HCEC 1CT (cell line): Measurements from ENCODE around the gene ADAT1.
"Not testable (repeated sequence)": the region's sequence is repeated elsewhere in the genome, so short reads cannot be mapped to it uniquely, and the experiment has no call there.

Experiments used
- DNase-seq: peaks from one replicate; pipeline ENCODE4 v3.0.0-alpha.2; 2017

The ADAT1 gene

GRCh38 chr16:75618780-75619179, 4.3 kb downstream of the ADAT1 start:
- no peak for DNase-seq

DNA sequence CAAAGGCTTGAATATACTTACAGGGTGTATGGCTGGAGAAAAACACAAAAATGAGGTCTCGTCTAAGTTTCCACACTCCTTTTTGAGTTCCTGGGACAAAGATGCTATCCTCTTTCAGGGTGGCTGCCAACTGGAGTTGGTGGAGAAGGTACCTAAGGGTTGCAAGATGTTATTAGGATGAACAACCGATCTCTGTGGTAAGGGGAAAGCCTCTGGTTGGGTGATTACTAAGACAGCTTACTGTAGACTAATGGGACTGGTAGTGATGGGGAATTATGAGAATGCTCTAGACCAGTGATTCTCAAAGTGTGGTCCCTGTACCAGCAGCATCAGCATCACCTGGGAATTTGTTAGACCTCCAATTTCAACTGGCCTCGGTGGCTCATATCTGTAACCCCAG, 6.0 kb downstream of the ADAT1 start:
- DNase-seq: no peak

- DNase-seq: no peak
Measured at GRCh38 chr16:75616521-75617010, 6.5 kb downstream of the ADAT1 start.

- DNase-seq: no peak
Measured at GRCh38 chr16:75615619-75616018, 7.5 kb downstream of the ADAT1 start.

DNA sequence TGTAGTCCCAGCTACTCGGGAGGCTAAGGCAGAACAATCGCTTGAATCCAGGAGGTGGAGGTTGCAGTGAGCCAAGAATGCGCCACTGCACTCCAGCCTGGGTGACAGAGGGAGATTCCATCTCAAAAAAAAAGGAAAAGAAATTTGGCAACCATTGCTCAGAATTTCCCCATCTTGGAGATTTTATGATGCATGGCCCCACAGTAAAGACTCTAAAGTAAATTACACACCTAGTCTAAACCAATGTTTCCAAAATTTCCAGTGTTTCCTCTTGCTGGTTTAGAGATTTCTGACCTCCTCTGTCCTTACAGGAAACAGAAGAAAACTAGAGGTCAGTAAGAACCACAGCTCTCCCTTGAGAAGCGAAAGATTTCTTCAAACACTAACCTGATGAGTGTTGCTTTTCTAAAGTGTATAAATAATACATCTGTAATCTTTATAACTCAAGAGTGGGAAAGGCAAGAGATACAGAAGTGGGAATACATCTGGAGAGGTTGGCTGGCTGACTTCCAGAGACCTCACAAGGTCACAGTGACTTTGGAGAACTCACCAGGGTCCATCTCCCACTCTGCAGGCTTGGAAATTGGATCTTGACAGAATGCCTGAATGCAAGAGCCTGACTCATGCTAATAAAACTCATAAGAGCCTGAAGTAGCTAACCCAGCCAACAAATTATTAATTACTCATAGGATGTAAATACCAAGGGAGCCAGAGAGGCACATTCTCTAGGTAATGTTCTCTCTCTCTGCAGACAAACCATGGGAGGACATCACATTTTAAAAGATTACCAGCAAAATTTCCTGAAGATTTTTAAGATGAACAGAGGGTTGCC, 8.8 kb downstream of the ADAT1 start:
- DNase-seq: peak; percentile 61

DNA sequence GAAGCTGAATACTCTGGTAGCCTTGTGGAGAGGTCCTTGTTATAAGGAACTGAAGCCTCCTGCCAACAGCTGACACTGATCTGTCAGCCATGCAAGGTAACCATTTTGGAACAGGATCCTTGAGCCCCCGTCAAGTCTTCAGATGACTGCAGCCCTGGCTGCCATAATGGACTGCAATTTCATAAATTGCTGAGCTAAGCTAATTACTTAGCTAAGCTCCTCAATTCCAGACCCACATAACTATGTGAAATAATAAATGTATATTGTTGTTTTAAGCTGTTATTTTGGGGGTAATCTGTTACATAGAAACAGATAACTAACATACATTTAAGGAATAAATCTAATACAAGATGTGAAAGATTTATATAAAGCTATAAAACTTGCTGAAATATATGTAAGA, 16.6 kb downstream of the ADAT1 start:
- no peak for DNase-seq

- no peak for DNase-seq
Measured at GRCh38 chr16:75603241-75603640, 19.8 kb downstream of the ADAT1 start.

DNA sequence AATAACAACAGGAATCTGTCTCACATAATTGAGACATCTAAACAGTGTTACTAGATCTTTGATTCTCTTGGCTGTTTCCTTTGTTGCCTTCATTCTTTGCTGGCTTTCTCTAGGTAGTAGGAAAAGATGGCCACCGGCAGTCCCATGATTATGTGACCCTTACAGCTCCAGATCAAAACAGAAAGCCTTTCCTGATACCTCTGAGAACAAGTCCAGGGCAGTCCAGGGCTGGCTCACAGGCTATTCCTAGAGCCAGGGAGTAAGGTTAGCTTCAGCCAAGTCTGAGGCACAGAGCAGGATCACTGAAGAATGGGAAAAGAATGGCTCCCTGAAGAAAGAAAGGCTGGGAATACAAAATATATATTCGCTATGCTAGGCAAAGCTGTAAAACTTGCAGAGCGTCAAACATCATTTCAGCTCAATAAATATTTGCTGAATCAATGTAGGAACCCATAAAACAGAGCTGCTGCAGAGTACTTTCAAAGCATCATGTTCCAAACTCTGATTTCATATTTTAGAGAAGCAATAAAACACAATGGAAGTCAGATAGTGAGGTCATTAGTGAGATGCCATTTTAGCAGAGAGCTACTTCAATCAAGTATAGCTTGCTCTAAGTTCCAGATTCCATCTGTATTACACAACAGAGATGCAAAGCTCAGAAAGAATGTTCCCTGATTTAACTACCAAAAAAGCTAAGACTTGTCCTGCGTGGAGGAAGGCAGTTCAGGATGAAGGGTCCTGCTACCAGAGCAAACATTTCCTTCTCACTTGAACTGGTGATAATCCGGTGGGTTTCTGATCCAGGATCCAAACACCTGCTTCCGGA, 23.4 kb downstream of the ADAT1 start:
- no peak for DNase-seq

GRCh38 chr16:75593825-75594820, 29.0 kb downstream of the ADAT1 start:
- peak; percentile 51 for DNase-seq

GRCh38 chr16:75593308-75593707, 29.8 kb downstream of the ADAT1 start:
- no peak for DNase-seq

DNA sequence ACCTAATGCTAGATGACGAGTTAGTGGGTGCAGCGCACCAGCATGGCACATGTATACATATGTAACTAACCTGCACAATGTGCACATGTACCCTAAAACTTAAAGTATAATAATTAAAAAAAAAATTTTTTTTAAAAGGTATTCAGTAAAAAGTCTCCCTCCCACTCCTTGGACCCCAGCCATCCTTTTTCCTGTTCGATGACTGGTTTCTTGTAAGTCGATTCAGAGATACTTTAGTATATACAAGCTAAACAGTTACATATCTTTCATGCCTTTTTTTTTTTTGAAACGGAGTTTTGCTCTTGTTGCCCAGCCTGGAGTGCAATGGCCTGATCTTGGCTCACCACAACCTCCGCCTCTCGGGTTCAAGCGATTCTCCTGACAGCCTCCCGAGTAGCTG, 31.2 kb downstream of the ADAT1 start:
- DNase-seq: not testable (repeated sequence)

- no peak for DNase-seq
Measured at GRCh38 chr16:75590920-75591843, 31.9 kb downstream of the ADAT1 start.

- DNase-seq: no peak
Measured at GRCh38 chr16:75589306-75589705, 33.8 kb downstream of the ADAT1 start.

DNA sequence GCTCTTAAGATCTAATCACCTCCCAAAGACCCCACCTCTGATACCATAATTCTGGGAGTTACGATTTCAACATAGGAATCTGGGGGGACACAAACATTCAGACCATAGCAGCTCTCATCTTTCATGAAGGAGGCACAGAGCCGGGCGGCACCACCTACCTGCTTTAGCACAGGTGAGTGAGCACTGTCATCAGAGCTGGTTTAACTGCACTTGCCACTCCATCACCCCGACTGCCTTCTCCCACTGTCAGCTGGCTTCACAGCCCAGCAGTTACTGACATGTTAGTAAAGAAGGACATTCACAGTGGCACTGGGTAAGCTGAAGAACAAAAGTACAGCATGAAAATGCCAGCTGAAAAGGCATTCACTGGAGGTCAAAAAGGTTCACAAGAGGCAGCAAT, 34.4 kb downstream of the ADAT1 start:
- no peak for DNase-seq

DNA sequence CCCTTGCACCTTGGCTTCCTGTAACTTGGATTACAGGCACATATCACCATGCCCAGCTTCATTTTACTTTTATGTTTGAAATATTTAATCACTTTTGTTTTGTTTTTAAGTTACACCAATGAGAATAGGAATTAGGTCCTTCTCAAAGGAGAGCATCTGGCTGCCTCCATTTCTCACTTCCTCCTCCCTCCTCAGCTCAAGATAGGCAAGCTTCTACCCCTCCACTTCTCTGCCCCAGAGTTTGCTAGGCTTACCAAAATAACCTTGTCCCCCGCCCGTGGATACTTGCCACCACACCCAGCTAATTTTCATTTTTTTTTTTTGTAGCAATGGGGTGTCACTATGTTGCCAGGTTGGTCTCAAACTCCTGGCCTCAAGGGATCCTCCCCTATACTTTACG, 39.0 kb downstream of the ADAT1 start:
- DNase-seq: no peak

GRCh38 chr16:75579281-75579834, 43.7 kb downstream of the ADAT1 start:
- no peak for DNase-seq

GRCh38 chr16:75578725-75579124, 44.4 kb downstream of the ADAT1 start:
- no peak for DNase-seq

DNA sequence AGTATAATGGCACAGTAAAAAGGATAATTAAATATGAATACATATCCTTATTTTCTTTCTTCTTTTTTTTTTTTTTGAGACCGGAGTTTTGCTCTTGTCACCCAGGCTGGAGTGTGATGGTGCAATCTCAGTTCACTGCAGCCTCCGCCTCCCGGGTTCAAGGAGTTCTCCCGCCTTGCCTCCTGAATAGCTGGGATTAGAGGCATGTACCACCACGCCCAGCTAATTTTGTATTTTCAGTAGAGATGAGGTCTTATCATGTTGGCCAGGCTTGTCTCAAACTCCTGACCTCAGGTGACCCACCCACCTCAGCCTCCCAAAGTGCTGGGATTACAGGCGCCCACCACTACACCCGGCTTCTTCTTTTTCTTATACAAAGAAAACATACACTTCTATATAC, 44.9 kb downstream of the ADAT1 start:
- no peak for DNase-seq

- no peak for DNase-seq
Measured at GRCh38 chr16:75576384-75576811, 46.7 kb downstream of the ADAT1 start.

- no peak for DNase-seq
Measured at GRCh38 chr16:75575958-75576357, 47.1 kb downstream of the ADAT1 start.

DNA sequence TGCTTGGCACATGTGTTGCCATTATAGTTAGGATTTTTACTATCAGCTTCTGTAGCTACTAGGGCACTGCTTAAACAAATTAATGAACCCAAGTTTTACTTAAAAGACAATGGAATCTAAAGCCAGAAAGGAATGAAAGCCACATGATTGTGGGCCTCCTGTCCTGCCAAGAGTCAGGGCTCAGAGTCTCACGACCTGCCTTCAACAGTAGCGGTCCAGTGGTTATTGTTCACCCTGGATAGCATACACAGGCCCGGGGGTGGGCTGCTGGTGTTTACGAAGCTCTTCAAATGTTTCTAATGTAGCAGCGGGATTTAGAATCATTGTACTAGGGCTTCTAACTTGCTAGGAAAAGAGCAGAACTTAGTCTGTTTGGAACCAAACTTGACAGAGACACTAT, 49.1 kb downstream of the ADAT1 start:
- DNase-seq: no peak
